Stimulated activated CD8-positive, alpha-beta memory T cell treated with anti-CD3 and anti-CD28 coated beads, Interleukin-15, amount 100 ng/mL, for 48 hours (primary cell): ENCODE results near the gene DYNC1I2.
"Not testable (repeated sequence)": the region's sequence is repeated elsewhere in the genome, so short reads cannot be mapped to it uniquely, and the experiment has no call there.

Experiments
- DNase-seq, 2 donors: peaks; one replicate each; pipeline ENCODE4 v3.0.0-alpha.2; 2020; ENCODE audit warnings: low read depth in 2 of 2

Gene DYNC1I2

GRCh38 chr2:171718720-171719119, 31.5 kb downstream of the DYNC1I2 start:
- DNase-seq: no peak

GRCh38 chr2:171719660-171720059, 32.4 kb downstream of the DYNC1I2 start:
- no peak for DNase-seq

GRCh38 chr2:171723716-171724683, 36.7 kb downstream of the DYNC1I2 start:
- DNase-seq: no peak

GRCh38 chr2:171726847-171727450, 39.7 kb downstream of the DYNC1I2 start:
- no peak for DNase-seq

- no peak for DNase-seq
Measured at GRCh38 chr2:171728989-171729951, 42.0 kb downstream of the DYNC1I2 start.

GRCh38 chr2:171729952-171730317, 42.7 kb downstream of the DYNC1I2 start:
- no peak for DNase-seq

GRCh38 chr2:171735991-171736710, 48.9 kb downstream of the DYNC1I2 start:
- DNase-seq: no peak

GRCh38 chr2:171741189-171741588, 53.9 kb downstream of the DYNC1I2 start:
- DNase-seq: no peak

- DNase-seq: no peak
Measured at GRCh38 chr2:171742760-171743159, 55.5 kb downstream of the DYNC1I2 start.

- no peak for DNase-seq
Measured at GRCh38 chr2:171745141-171745540, 57.9 kb downstream of the DYNC1I2 start.

- DNase-seq: no peak
Measured at GRCh38 chr2:171745806-171746205, 58.5 kb downstream of the DYNC1I2 start.

- DNase-seq: no peak
Measured at GRCh38 chr2:171747371-171747770, 60.1 kb downstream of the DYNC1I2 start.

GRCh38 chr2:171754254-171754939, 67.1 kb downstream of the DYNC1I2 start:
- DNase-seq: no peak

GRCh38 chr2:171758762-171759161, 71.5 kb downstream of the DYNC1I2 start:
- not testable (repeated sequence) for DNase-seq

- not testable (repeated sequence) for DNase-seq
Measured at GRCh38 chr2:171761176-171761575, 73.9 kb downstream of the DYNC1I2 start.

- no peak for DNase-seq
Measured at GRCh38 chr2:171762879-171763573, 75.8 kb downstream of the DYNC1I2 start.

GRCh38 chr2:171763602-171764001, 76.3 kb downstream of the DYNC1I2 start:
- DNase-seq: no peak

GRCh38 chr2:171771463-171771862, 84.2 kb downstream of the DYNC1I2 start:
- DNase-seq: no peak

- no peak for DNase-seq
Measured at GRCh38 chr2:171772373-171772772, 85.1 kb downstream of the DYNC1I2 start.

GRCh38 chr2:171774581-171774980, 87.3 kb downstream of the DYNC1I2 start:
- DNase-seq: not testable (repeated sequence)
